ENCODE measurements around the gene ADCY10. TPM values are rescaled to one million over a fixed set of nuclear protein-coding genes. Genes with fewer than 3 reads are reported as not detected.
A peak's percentile ranks its signal among the peaks of the same experiment; 100 is the strongest.

The ADCY10 gene
- total and polyA plus RNA-seq, 9 of the 15 experiments (the other 6 are each of a cell fraction or from before 2014, with no cell fraction given) = 0.08 to 0.86 (median 0.22) TPM

DNA sequence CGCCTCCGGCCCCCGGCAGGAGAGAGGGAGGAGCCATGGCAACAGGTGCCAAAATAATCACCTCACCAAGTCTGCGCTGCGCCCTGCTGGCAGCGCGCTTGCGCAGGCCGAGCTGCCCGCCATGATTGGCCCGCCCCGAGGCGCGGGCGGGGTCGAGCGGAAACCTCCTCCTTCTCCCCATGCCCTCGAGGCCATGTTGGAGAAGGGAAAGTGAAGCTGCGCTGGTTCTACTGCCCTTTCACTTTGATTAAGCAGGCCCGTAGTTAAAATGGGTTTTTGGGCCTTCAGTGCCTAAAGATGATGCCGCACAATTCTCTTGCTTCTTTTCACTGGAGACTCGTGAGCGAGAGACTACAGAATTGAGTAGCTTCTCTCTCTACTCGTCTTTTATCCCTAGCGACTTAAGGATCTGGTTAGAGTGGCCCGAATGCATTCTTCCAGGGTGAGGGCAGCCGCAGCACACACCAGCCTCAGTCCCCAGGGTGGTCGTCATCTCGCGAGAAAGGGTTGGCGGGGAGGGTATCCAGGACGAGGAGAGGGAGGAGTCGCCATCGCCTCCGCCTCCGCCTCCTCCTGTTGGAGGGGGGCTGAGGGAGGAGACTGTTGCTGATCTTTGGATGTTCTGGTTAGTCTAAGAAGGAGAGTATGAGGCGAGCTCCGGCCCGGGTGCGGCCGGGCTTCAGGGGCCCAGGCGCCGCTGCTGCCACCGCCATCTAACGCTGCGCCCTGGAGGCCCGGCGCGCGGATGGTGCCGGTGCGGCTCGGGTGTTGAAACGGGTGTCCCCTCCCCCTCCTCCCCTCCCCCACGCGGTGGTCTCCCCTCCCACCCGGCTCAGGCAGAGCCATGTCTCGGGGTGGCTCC, 22.4 kb upstream of the ADCY10 start, which contains the start of gene DCAF6 (continued):
- TF ChIP-seq XRCC3 (IDR thresholded peaks at IDR 0.05) (no peak), FIP1L1 (IDR thresholded peaks at IDR 0.05; ENCODE audit: low read depth, low read length, poor library complexity, severe bottlenecking) (no peak), ELF2 (CRISPR knock-in tag; IDR thresholded peaks at IDR 0.05) (0 out of 2 replicates have a peak, but pooled peaks have one; percentile 35), TSC22D4 (tag; IDR thresholded peaks at IDR 0.05) (no peak), ZNF785 (CRISPR knock-in tag; IDR thresholded peaks at IDR 0.05) (no peak), ETV1 (tag; conservative IDR thresholded peaks at IDR 0.05; ENCODE audit: low read depth) (no peak), SMARCA5 (IDR thresholded peaks at IDR 0.05) (peak; percentile 71; the same call in 1 of the 2 replicates), NCOA4 (IDR thresholded peaks at IDR 0.05; ENCODE audit: partially characterized antibody) (no peak), CC2D1A (IDR thresholded peaks at IDR 0.05) (peak; percentile 83), NBN (IDR thresholded peaks at IDR 0.05; ENCODE audit: low read depth) (peak; percentile 80), SREBF1 (IDR thresholded peaks at IDR 0.05; ENCODE audit: borderline replicate concordance, low read depth, low read length) (0 out of 2 replicates have a peak, but pooled peaks have one; percentile 48), KDM4B (IDR thresholded peaks at IDR 0.05; ENCODE audit: borderline replicate concordance in 2 of 2, low read depth in 1 of 2) (no peak; a peak in 1 of 4 replicates), GTF2F1 (IDR thresholded peaks at IDR 0.05; ENCODE audit: low read depth, low read length) (peak; percentile 78), ZNF79 (CRISPR knock-in tag; IDR thresholded peaks at IDR 0.05; ENCODE audit: low read depth) (no peak)
- TF ChIP-seq, protein P1, sequence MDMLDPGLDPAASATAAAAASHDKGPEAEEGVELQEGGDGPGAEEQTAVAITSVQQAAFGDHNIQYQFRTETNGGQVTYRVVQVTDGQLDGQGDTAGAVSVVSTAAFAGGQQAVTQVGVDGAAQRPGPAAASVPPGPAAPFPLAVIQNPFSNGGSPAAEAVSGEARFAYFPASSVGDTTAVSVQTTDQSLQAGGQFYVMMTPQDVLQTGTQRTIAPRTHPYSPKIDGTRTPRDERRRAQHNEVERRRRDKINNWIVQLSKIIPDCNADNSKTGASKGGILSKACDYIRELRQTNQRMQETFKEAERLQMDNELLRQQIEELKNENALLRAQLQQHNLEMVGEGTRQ (CRISPR knock-in tag; IDR thresholded peaks at IDR 0.05) = no peak
- TF ChIP-seq, protein P2, sequence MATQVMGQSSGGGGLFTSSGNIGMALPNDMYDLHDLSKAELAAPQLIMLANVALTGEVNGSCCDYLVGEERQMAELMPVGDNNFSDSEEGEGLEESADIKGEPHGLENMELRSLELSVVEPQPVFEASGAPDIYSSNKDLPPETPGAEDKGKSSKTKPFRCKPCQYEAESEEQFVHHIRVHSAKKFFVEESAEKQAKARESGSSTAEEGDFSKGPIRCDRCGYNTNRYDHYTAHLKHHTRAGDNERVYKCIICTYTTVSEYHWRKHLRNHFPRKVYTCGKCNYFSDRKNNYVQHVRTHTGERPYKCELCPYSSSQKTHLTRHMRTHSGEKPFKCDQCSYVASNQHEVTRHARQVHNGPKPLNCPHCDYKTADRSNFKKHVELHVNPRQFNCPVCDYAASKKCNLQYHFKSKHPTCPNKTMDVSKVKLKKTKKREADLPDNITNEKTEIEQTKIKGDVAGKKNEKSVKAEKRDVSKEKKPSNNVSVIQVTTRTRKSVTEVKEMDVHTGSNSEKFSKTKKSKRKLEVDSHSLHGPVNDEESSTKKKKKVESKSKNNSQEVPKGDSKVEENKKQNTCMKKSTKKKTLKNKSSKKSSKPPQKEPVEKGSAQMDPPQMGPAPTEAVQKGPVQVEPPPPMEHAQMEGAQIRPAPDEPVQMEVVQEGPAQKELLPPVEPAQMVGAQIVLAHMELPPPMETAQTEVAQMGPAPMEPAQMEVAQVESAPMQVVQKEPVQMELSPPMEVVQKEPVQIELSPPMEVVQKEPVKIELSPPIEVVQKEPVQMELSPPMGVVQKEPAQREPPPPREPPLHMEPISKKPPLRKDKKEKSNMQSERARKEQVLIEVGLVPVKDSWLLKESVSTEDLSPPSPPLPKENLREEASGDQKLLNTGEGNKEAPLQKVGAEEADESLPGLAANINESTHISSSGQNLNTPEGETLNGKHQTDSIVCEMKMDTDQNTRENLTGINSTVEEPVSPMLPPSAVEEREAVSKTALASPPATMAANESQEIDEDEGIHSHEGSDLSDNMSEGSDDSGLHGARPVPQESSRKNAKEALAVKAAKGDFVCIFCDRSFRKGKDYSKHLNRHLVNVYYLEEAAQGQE (IDR thresholded peaks at IDR 0.05; ENCODE audit: borderline replicate concordance) = no peak
- TF ChIP-seq, protein P2 (CRISPR knock-in tag; IDR thresholded peaks at IDR 0.05; ENCODE audit: low read depth) = no peak
- TF ChIP-seq, protein P3, sequence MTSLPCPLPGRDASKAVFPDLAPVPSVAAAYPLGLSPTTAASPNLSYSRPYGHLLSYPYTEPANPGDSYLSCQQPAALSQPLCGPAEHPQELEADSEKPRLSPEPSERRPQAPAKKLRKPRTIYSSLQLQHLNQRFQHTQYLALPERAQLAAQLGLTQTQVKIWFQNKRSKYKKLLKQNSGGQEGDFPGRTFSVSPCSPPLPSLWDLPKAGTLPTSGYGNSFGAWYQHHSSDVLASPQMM (CRISPR knock-in tag; IDR thresholded peaks at IDR 0.05) = no peak
